GM04503 (cell line): ENCODE data around the gene TMEM151B.

Experiments used
- DNase-seq: peaks from one replicate; pipeline ENCODE4 v3.0.0-alpha.2; 2012; ENCODE audit warnings: low read depth

The TMEM151B gene

DNA sequence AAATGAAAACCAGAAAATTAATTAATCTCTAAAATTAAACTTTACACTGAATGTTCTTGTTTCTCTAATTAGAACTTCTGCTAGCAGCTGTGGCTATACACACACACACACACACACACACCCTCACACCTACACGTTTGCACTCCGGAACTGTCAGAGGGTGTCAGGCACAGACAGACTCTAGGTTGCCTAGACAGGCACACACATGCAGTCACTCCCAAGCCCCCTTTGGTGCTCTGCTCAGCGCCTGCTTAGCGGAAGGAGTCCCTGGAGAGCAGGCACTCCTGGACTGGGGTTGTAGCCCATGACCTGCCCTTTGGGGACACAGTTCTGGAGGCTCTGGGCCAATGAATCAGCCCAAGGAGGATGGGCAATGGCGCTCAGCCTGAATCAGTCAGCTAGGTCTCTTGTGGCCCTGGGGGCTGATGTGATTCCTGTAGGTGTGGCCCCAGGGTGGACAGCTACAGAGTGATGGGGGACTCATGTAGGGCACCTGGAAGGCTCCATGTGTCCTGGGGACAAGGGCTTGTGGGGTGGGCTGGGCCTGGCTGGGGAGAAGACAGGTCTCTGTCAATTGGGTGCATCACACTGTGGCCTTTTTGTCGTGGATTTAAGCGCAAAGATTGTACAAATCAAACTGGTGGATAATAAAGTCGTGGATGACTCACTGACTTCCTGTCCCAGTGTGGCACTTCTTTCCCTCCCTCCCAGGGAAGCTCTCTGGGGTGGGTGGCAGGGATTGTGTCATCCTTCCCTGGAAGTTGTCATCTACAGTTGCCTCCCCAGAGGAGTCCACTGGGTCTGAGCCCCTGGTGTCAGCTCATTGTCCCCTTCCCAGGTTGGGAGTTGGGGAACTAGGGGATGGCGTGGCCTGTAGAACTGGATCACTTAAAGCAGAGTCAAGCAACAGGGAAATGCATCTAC lies 8.8 kb downstream of the TMEM151B start:
- DNase-seq: no peak

DNA sequence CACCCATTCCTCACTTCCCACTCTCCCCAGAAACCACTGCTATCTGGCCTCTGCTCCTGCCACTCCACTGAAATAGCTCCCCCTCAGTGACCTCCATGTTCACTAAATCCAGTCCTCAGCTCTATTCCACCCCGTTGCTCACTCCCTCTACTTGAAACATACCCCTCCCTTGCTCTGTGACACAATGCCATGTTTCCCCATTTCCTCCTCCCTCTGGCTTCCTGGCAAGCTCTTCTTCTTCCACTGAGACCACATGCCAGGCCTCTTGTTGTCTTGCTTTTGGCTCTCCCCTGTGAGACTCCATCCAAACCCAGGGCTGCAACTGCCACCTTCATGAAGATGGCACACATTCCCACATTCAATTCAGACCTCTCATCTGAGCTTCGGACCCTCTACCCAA lies 13.9 kb downstream of the TMEM151B start:
- DNase-seq: no peak

GRCh38 chr6:44284867-44285266 lies 14.6 kb downstream of the TMEM151B start:
- no peak for DNase-seq

GRCh38 chr6:44285552-44286284 lies 15.5 kb downstream of the TMEM151B start:
- no peak for DNase-seq

DNA sequence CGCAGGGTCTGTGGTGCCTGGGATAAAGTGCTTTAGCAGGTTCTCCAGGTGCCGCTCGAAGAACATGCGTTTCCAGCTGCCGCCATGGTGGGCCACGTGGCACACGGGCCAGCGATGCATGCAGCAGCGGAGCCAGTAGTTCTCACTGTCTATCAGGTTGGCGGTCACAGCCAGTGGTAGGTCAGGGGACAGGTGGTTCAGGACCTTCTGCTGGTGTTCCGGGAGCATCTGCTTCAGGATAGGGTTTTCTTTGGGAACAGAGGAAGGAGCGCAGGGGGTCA lies 16.0 kb downstream of the TMEM151B start:
- no peak for DNase-seq

DNA sequence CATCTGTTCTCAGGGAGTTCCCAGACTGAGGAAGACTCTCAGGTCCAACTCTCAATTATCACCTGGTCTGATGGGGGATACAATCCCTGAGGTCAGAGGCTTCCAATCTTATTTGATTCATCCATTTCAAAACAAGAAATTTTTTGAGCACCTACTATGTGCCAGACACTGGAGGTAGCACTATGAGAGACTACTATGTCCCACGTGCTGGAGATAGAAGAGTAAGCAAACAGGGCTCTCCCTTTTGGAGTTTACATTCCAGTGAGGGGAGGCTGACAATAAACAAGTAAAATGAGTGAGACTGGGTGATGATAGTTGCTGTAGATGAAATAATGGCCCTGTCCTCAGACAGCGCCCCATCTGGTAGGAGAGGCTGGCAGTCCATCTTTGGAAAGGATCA lies 16.5 kb downstream of the TMEM151B start:
- DNase-seq: no peak

DNA sequence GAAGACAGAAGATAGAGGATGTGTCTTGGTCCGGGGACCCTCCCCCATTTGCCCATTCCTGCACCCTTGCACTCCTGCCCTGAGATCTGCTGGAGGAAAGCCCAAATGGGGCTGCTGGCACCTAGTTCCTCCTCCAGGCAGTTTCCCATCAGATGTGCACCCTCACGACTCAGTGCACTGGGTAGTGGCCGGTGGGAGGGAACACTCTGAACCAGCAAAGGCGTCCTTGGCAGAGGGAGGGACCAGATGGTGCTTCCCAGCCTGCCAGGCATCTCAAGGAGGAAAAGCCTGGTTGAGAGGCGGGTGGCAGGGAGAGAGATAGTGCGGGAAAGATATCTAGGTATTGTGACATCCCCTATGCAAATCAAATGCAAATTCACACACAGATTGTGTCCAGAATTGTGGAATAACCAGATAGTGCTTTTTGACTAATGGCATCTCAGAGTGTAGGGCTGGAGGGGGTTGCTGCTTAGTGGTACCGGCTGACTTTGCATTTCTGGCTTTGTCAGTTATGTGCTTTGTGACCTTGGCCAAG lies 19.5 kb downstream of the TMEM151B start:
- no peak for DNase-seq

GRCh38 chr6:44291841-44292240 lies 21.6 kb downstream of the TMEM151B start:
- no peak for DNase-seq

DNA sequence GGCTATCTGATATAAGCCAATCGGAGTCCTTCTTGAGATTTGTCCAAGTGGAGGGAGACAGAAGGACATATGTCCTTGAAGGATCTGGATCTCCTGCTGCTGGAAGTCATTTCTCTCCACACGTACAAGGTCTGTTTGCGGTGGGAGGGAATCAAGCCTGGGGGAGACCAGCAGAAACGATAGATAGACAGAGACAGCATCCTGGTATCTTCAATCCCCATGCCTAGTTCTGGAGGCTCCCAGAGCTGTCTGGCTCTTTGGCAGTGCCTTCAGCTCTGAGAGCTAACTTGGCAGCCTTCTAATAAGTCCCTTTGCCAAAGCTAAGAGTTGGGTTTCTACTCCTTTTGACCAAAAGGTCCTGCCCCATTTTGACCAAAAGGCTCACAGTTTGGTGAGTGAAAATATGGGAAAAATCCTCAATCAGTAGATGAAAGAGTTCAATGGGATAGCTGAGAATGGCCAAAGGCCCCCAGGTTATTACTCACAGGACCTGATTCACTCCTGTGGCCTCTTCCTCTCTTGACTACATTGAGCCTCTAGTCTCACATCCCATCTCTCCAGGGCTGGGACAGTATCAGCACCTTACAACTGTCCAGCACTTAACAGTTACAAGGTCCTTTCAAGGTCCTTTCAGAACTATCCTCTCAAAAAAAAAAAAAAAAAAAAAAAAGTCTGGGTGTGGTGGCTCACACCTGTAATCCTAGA lies 22.6 kb downstream of the TMEM151B start:
- DNase-seq: no peak

GRCh38 chr6:44294832-44295791 lies 24.9 kb downstream of the TMEM151B start:
- DNase-seq: no peak

GRCh38 chr6:44297063-44298038 lies 27.1 kb downstream of the TMEM151B start:
- DNase-seq: no peak

GRCh38 chr6:44298055-44298803 lies 28.0 kb downstream of the TMEM151B start:
- no peak for DNase-seq

GRCh38 chr6:44298864-44299263 lies 28.6 kb downstream of the TMEM151B start:
- no peak for DNase-seq

DNA sequence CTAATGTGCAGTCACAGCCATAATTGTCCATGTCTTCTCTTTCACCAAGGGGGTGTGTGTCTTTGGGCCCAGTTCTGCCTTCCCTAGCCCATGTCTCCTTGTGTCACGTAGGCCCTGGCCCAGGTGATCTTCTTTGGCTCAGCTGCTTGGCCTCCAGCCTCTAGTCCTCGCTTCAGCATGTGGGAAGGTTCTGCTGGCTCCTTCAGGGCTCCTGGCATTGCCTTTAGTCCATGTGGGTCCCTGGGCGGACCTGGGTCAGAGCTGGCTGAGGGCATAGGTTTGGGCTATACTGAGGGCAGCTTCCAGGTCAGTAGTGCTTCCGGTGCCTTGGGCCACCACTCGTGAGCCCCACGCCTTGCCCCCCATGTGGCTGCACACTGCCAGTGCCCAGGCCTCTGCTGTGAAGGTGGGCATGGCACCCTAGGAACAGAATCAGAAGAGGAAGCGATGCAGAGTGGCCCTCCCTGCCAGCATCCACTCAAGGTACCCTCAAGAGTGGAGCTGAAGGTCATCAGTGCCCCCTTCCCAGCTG lies 30.1 kb downstream of the TMEM151B start:
- no peak for DNase-seq

DNA sequence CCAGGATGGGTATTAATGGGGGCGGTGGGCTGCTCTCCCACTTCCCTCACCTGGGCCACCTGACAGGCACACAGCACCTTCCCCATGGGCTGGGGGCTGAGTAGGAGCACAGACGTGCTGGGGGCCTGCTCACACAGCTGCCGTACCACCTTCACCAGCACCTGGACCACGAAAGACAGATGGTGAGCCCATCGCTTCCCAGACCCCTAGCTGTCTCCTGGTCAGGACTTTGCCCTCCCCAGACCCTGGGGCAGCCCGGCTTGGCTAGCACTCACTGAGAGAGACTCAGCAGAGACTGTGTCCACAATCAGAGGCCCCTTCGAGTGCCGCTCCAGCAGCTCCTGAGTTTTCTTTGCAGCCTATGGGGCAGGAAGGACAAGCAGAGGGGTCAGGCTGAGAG lies 30.9 kb downstream of the TMEM151B start:
- DNase-seq: no peak

GRCh38 chr6:44301782-44302564 lies 31.7 kb downstream of the TMEM151B start:
- no peak for DNase-seq

GRCh38 chr6:44302856-44303255 lies 32.6 kb downstream of the TMEM151B start:
- DNase-seq: no peak

DNA sequence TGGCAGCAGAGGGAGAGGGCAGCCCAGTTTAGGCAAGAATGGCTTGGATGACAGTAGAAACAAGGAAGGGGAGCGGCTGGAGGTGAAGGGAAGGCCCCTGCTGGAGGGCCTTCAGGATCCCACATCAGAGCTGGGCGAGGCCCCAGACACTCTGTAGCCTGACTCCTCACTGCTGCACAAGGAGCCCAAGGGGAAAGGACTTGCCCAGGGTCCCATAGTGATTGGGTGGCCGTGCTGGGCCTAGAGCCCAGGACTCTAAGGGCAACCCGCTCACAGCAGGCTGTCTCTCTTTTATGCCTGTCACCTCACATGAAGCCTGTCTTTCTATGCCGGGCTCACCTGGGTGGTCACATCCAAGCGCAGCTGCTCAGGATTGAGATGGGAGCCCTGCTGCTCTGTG lies 33.6 kb downstream of the TMEM151B start:
- DNase-seq: no peak
